Thyroid gland (tissue), 4 donors: ENCODE data around the gene SIX5. TPM values are rescaled to one million over a fixed set of nuclear protein-coding genes. Genes with fewer than 3 reads are reported as not detected.

ENCODE experiments used
- DNase-seq, 2 donors: peaks; one replicate each; pipeline ENCODE4 v3.0.0-alpha.2; 2019
- H3K27ac ChIP-seq, 3 donors: fragments of 200-600 bp; sonication (generic); 1 replicate in 2 of 3; 2 replicates in 1 of 3; pipeline ENCODE4 v1.5.1; 2016 to 2019; ENCODE audit warnings: mild to moderate bottlenecking in 1 of 3, moderate library complexity in 1 of 3
- H3K27me3 ChIP-seq: fragments of 200-600 bp; sonication (generic); one replicate; pipeline ENCODE4 v1.5.1; 2019
- H3K36me3 ChIP-seq, 2 donors: fragments of 200-600 bp; sonication (generic); one replicate each; pipeline ENCODE4 v1.5.1; 2016 to 2019
- H3K4me1 ChIP-seq, 2 donors: fragments of 200-600 bp; sonication (generic); one replicate each; pipeline ENCODE4 v1.5.1; 2017 to 2019
- H3K4me3 ChIP-seq, 3 donors: fragments of 200-600 bp; sonication (generic); replicated peaks in 1 of 3; 1 replicate in 2 of 3; 2 replicates in 1 of 3; pipeline ENCODE4 v1.5.1; 2016; ENCODE audit warnings: mild to moderate bottlenecking in 1 of 3
- H3K9me3 ChIP-seq: fragments of 200-600 bp; sonication (generic); one replicate; pipeline ENCODE4 v1.5.1; 2017
- POLR2A ChIP-seq, 2 donors: fragments of 450-650 bp; IDR thresholded peaks; one replicate each; pipeline ENCODE4 v1.6.1; 2017; ENCODE audit warnings: antibody characterized with exemption in 2 of 2, mild to moderate bottlenecking in 2 of 2, moderate library complexity in 1 of 2
- WGBS, 2 donors: methylation state at CpG; one replicate each; pipeline ENCODE4 v1.1.5; 2017; 5-methylcytosine and 5-hydroxymethylcytosine counted together
- intact Hi-C: fragments of 100-400 bp; cut with DNase I; formaldehyde crosslinking; loops from one replicate; pipeline ENCODE4 v1.15.1; 2023
- total RNA-seq, 4 donors: library from RNA; depleted of rRNA; stranded (reverse); fragments of >200 nt; gene quantifications; one replicate each; pipeline ENCODE4 v1.2.3, GENCODE V29; 2016
- TF ChIP-seq, protein P1 (sequence below), 6 experiments: fragments of 200-600 bp in 3 of 6; fragments of 450-650 bp in 3 of 6; sonication (generic) in 3 of 6; IDR thresholded peaks; one replicate each; pipeline ENCODE4 v1.5.1; 2016 to 2019; ENCODE audit warnings: antibody characterized with exemption in 6 of 6, mild to moderate bottlenecking in 2 of 6, inconsistent platforms in 1 of 6, moderate library complexity in 1 of 6

SIX5 gene
- total RNA-seq, 4 donors from 2014 or later = 18.3 to 33.0 (median 23.3) TPM

DNA sequence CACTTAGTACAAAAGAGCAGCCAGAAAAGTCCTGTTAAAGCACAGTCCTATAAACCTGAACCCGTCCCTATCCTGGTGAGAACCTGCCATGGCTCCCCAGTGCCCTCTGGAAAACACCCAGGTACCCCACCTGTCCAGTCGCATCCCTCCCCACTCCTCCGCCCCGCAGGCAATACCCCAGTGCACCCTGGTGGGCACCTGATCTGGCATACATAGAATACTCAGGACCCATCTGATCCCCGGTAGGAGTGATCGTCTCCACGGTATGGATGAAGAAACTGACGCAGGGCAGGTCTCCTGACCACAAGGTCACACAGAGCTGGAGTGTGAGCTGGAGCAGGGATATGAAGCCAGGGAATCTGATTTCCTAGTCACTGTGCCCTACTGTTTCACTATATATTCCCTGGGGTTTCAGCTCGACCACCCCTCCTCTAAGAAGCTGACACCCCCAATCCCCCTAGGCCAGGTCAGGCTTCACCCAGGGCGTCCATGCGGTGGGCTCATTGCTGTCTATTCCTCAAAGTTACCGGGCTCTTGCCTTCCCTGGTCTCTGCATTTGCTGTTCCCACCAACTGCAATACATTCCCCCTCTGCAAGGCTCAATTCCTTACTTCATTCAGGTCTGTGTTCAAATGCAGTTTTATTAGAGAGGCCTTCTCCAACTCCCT, 50.9 kb downstream of the SIX5 start:
- WGBS, 2 donors = 68 to 82% methylated on average over 8 to 12 of the region's 12 CpGs
- Histone ChIP-seq H3K36me3 (peaks cover 1 to 4% of the 10 kb centered on the region in 2 donors), H3K27me3 (no peaks in the 10 kb centered on the region), H3K4me1 (peaks cover 17 to 21% of the 10 kb centered on the region in 2 donors), H3K4me3 (peak overlapping the region in 2 of 3 donors; percentile 27 to 31), H3K9me3 (no peaks in the 10 kb centered on the region), H3K27ac (peak overlapping the region; percentile 91 to 98 (median 95))
- intact Hi-C loops = loop anchor here (10.0 kb wide), 1 partner anchor 47 kb away; the partner anchor contains the start of gene SIX5
- no peak for DNase-seq
- no peak for TF ChIP-seq POLR2A (IDR thresholded peaks at IDR 0.05)
- TF ChIP-seq, protein P1, sequence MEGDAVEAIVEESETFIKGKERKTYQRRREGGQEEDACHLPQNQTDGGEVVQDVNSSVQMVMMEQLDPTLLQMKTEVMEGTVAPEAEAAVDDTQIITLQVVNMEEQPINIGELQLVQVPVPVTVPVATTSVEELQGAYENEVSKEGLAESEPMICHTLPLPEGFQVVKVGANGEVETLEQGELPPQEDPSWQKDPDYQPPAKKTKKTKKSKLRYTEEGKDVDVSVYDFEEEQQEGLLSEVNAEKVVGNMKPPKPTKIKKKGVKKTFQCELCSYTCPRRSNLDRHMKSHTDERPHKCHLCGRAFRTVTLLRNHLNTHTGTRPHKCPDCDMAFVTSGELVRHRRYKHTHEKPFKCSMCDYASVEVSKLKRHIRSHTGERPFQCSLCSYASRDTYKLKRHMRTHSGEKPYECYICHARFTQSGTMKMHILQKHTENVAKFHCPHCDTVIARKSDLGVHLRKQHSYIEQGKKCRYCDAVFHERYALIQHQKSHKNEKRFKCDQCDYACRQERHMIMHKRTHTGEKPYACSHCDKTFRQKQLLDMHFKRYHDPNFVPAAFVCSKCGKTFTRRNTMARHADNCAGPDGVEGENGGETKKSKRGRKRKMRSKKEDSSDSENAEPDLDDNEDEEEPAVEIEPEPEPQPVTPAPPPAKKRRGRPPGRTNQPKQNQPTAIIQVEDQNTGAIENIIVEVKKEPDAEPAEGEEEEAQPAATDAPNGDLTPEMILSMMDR (IDR thresholded peaks at IDR 0.05) = no peak

DNA sequence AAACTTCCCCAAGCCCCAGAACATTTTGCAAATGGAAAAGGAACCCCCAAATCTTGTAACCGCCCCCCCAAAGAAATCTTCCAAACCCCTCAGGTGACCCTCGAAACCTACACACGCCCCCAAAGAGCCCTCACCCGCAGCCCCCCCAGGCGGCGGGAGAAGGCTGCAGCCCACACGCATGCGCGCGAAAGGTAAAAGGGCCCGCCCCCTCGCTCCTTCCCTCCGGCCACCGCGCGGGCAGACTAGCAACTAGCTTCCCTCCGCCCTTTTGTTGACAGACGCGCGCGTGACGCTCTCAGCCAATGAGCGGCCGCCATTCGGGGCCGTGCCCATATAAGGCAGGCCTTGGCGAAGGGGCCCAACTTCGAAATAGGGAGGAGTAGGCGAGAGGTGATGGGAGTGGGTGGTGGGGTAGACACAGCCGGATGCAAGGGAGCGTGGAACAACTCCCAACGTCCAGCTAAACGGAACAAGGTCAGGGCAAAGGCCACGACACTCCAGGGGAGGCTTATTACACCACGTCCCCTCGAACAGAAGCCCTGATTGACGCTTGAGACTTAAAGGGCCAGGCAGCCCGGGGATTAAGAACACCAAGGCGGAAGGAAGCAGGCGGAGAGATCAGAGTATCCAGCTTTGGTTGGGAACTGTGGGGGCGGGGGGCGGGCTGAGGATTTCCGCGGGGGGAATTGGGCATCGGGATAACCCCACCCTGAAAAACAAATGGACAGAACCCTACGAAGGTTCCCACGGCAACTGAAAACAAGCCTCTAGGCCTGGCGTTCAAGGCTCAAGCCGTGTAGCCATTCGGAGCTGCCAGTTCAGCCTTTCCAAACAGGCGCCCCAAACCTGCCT, 51.7 kb downstream of the SIX5 start:
- intact Hi-C loops = loop anchor here (10.0 kb wide), 1 partner anchor 47 kb away; the partner anchor contains the start of gene SIX5

DNA sequence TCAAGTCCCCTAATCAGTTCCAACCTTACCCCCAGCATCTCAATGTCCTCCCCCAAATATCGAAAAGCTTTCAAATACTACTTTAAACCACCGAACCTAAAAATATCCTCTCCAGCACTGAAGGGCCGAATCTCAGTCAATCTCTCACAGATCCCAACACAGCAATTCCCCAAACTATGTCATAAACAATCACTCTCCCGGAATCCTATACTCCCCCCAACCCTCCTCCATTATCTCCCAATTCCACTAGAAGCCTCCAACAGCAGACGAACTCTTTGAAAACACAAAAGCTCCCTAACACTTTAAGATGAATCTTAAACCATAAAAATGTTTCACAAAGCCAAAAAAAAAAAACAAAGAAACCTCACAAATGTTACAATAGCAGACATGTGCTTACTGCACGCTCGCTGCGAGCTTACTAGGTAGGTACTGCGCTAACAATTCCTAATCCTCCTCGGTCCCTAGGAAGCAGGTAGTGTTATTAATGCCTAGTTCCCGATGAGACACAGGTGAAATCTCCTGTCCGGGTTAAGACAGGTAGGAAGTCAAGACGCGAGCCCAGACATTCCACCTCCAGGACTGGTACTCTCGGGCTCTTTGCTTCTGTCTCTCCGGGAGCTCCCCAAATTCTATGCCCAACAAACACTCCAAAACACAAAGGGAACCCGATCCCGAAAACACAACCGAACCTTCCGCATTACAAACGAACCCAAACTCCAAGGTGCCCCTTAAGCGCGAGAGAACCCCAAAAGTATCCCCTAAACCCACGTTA, 52.5 kb downstream of the SIX5 start:
- intact Hi-C loops = loop anchor here (10.0 kb wide), 1 partner anchor 48 kb away; the partner anchor contains the start of gene SIX5
- 1 to 3% methylated on average over 24 of the region's 24 CpGs for WGBS, 2 donors

More for the DNA sequence above, 51.7 kb downstream of the SIX5 start:
- Histone ChIP-seq H3K9me3 (no peaks in the 10 kb centered on the region), H3K36me3 (peaks cover 3 to 8% of the 10 kb centered on the region in 2 donors), H3K27me3 (no peaks in the 10 kb centered on the region), H3K27ac (peak overlapping the region; percentile 91 to 98 (median 95)), H3K4me1 (peaks cover 17 to 21% of the 10 kb centered on the region in 2 donors), H3K4me3 (peak overlapping the region in 2 of 3 donors; percentile 50 to 84)
- peak; percentile 99 for DNase-seq
- WGBS, 2 donors = 0 to 1% methylated on average over 37 to 49 of the region's 51 CpGs
- peak in 1 of 2 donors; percentile 89 for TF ChIP-seq POLR2A (IDR thresholded peaks at IDR 0.05)
- TF ChIP-seq, protein P1 (IDR thresholded peaks at IDR 0.05) = peak in 2 of 6 experiments; percentile 4 to 21

DNA sequence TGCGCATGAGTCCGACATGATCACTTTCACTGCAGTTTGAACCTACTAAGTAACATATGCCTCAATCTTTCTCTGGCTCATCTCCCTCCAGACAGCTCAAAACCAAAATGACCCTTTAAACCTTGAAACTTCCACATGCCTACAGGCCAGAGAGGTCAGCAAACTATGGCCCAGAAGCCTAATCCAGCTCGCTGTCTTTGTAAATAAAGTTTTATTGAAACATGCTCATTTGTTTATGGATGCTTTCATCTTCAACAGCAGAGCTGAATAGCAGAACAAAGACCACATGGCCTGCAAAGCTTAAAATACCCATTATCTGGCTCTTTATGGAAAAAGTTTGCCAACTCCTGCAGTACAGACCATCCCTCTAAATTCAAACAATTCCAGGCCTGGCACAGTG, 53.9 kb downstream of the SIX5 start:
- Histone ChIP-seq H3K9me3 (no peaks in the 10 kb centered on the region), H3K4me3 (no peak overlapping the region), H3K27me3 (no peaks in the 10 kb centered on the region), H3K27ac (peak overlapping the region in 1 of 3 donors; percentile 5), H3K4me1 (peaks cover 16 to 17% of the 10 kb centered on the region in 2 donors), H3K36me3 (peaks cover 12 to 17% of the 10 kb centered on the region in 2 donors)
- no peak for DNase-seq
- TF ChIP-seq POLR2A (IDR thresholded peaks at IDR 0.05) = no peak
- TF ChIP-seq, protein P1 (IDR thresholded peaks at IDR 0.05) = no peak
- WGBS, 2 donors = 95 to 96% methylated on average over 3 of the region's 3 CpGs
- intact Hi-C loops = loop anchor here (10.0 kb wide), 1 partner anchor 50 kb away; the partner anchor contains the start of gene SIX5

More for the DNA sequence above, 52.5 kb downstream of the SIX5 start:
- peaks cover 17 to 21% of the 10 kb centered on the region in 2 donors for H3K4me1 ChIP-seq
- DNase-seq = peak; percentile 55 to 61
- H3K4me3 ChIP-seq = peak overlapping the region in 2 of 3 donors; percentile 50 to 84
- no peaks in the 10 kb centered on the region for H3K9me3 ChIP-seq
- H3K27ac ChIP-seq = peak overlapping the region; percentile 91 to 98 (median 95)
- no peaks in the 10 kb centered on the region for H3K27me3 ChIP-seq
- H3K36me3 ChIP-seq = peaks cover 11 to 17% of the 10 kb centered on the region in 2 donors
- TF ChIP-seq, protein P1 (IDR thresholded peaks at IDR 0.05) = no peak
- no peak for TF ChIP-seq POLR2A (IDR thresholded peaks at IDR 0.05)

Other genes with a start within 250 kb of the SIX5 start
- gene OPA3, start 184.4 kb downstream of the SIX5 start, total RNA-seq = 10 to 100 TPM in 3 of 4 donors, 1 to 10 TPM in 1; 5.4 to 30.8 (median 17.0) TPM
- 1 to 10 TPM; 3.6 to 9.4 (median 5.6) TPM for gene GPR4, start 167.0 kb downstream of the SIX5 start, total RNA-seq
- 100 to 1,000 TPM in 1 of 4 donors, 10 to 100 TPM in 3; 33.1 to 148 (median 36.8) TPM for gene EML2, start 129.9 kb downstream of the SIX5 start, total RNA-seq
- 1 to 10 TPM in 3 of 4 donors, under 1 TPM in 1; 0.45 to 1.5 (median 1.2) TPM for gene GIPR, start 101.0 kb downstream of the SIX5 start, total RNA-seq
- gene SNRPD2, start 77.3 kb downstream of the SIX5 start, total RNA-seq = 100 to 1,000 TPM; 133 to 279 (median 192) TPM
- 10 to 100 TPM in 2 of 4 donors, 1 to 10 TPM in 2; 5.4 to 16.3 (median 12.5) TPM for gene QPCTL, start 76.6 kb downstream of the SIX5 start, total RNA-seq
- 10 to 100 TPM; 13.7 to 22.3 (median 17.4) TPM for gene FBXO46, start 38.4 kb downstream of the SIX5 start, total RNA-seq
- not detected for gene MEIOSIN, start 35.8 kb downstream of the SIX5 start, total RNA-seq
- 10 to 100 TPM; 18.9 to 32.6 (median 26.3) TPM for gene DMPK, start 13.2 kb upstream of the SIX5 start, total RNA-seq
- gene DMWD, start 23.6 kb upstream of the SIX5 start, total RNA-seq = 10 to 100 TPM; 38.2 to 69.7 (median 48.3) TPM
- 1 to 10 TPM in 3 of 4 donors, under 1 TPM in 1; 0.50 to 8.9 (median 3.9) TPM for gene RSPH6A, start 46.1 kb upstream of the SIX5 start, total RNA-seq
- gene SYMPK, start 93.9 kb upstream of the SIX5 start, total RNA-seq = 10 to 100 TPM; 32.4 to 56.8 (median 38.7) TPM
- not detected for gene FOXA3, start 95.1 kb upstream of the SIX5 start, total RNA-seq
- 10 to 100 TPM; 25.9 to 47.0 (median 36.1) TPM for gene IRF2BP1, start 116.9 kb upstream of the SIX5 start, total RNA-seq
- gene MYPOP, start 133.4 kb upstream of the SIX5 start, total RNA-seq = 1 to 10 TPM; 1.8 to 4.3 (median 3.0) TPM
- not detected for gene NANOS2, start 145.5 kb upstream of the SIX5 start, total RNA-seq
- 1 to 10 TPM; 1.5 to 3.6 (median 2.6) TPM for gene NOVA2, start 204.6 kb upstream of the SIX5 start, total RNA-seq
- 10 to 100 TPM in 2 of 4 donors, 1 to 10 TPM in 2; 8.5 to 12.4 (median 9.8) TPM for gene CCDC61, start 226.2 kb upstream of the SIX5 start, total RNA-seq